H54 (cell line): ENCODE measurements around the gene TFG.

Experiments
- DNase-seq: peaks from one replicate; pipeline ENCODE4 v3.0.0; 2011; ENCODE audit warnings: low spot score, mixed read lengths; ENCODE audit not compliant: insufficient read length
- FAIRE-seq: peaks from 3 replicates; lab custom pipeline; 2011; peaks lifted over from hg19 to GRCh38; lab: Jason Lieb, UNC
- POLR2A ChIP-seq: IDR thresholded peaks from 2 replicates; pipeline ENCODE4 v1.6.1; 2011; ENCODE audit warnings: low read depth, mild to moderate bottlenecking, low read length

Gene TFG

GRCh38 chr3:100754563-100755334 lies 45.5 kb downstream of the TFG start:
- no peak for TF ChIP-seq POLR2A
- no peak for FAIRE-seq
- no peak for DNase-seq

- TF ChIP-seq POLR2A, result no peak
- DNase-seq, result no peak
- no peak for FAIRE-seq
These were observed 47.1 kb downstream of the TFG start for GRCh38 chr3:100756441-100756840.

GRCh38 chr3:100759159-100759558 lies 49.9 kb downstream of the TFG start:
- no peak for TF ChIP-seq POLR2A
- DNase-seq (no peak), FAIRE-seq (no peak)

DNA sequence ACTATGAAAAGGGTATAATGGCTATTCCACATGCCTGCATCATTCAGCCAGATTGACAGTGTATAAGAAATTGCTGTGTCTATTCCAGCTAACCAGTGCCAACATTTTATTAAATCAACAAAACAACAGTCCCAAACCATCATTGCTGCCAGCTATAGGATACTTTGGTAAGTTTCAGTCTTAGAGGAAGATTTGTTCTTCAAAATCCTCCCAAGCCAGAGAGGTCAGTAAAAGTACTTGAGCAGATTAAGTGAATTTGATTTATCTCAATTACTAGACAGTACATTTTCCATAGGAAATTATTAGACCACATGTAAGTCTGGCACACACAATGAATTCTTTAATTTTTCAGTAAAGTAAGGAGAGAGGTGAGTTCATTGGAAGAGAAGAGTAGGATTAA lies 50.7 kb downstream of the TFG start:
- FAIRE-seq (no peak), DNase-seq (no peak)
- TF ChIP-seq POLR2A, result no peak

- DNase-seq (no peak), FAIRE-seq (no peak)
- no peak for TF ChIP-seq POLR2A
These were observed 51.1 kb downstream of the TFG start for GRCh38 chr3:100760377-100760776.

DNA sequence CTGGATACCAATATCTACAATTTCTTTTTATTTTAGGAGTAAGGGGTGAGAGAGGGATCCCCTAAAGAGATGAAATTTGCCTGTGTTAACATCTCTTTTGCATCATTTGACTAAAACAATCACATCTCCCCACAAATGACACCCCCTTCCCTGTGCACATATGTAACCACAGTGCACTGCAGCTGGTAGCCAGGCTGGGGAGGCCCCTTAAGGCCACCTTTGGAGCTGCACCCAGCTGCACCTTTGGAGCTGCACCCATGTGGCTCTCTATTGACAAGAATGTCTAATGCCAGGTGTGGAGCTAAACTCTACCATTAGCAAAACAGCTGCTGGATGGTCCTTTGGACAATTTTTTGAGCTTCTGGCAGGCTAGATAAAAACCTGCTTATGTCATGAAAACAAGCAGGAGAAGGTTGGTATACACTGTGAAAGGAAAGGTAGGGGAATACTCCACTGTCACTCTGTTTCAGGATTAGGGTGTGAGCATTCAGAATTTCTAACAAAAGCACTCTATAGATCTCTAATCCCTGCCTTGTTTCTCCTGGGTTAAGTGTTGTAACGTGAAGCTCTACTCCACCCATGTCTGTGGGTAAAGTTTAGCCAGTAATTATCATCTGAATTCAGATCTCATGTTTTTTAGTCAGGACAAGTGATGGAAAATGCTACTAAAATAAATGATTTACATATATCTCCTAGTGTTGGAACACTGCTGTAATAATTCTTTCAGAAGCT lies 52.1 kb downstream of the TFG start:
- no peak for DNase-seq

GRCh38 chr3:100761951-100762350 lies 52.7 kb downstream of the TFG start:
- TF ChIP-seq POLR2A, result no peak
- no peak for DNase-seq
- FAIRE-seq, result no peak

More for the DNA sequence above, 52.1 kb downstream of the TFG start:
- TF ChIP-seq POLR2A, result no peak
- no peak for FAIRE-seq

- no peak for DNase-seq
- no peak for FAIRE-seq
- no peak for TF ChIP-seq POLR2A
These were observed 56.2 kb downstream of the TFG start for GRCh38 chr3:100765437-100765975.

GRCh38 chr3:100766069-100766468 lies 56.8 kb downstream of the TFG start:
- FAIRE-seq (no peak), DNase-seq (no peak)
- TF ChIP-seq POLR2A, result no peak

GRCh38 chr3:100769693-100770092 lies 60.4 kb downstream of the TFG start:
- no peak for TF ChIP-seq POLR2A
- no peak for DNase-seq
- no peak for FAIRE-seq

DNA sequence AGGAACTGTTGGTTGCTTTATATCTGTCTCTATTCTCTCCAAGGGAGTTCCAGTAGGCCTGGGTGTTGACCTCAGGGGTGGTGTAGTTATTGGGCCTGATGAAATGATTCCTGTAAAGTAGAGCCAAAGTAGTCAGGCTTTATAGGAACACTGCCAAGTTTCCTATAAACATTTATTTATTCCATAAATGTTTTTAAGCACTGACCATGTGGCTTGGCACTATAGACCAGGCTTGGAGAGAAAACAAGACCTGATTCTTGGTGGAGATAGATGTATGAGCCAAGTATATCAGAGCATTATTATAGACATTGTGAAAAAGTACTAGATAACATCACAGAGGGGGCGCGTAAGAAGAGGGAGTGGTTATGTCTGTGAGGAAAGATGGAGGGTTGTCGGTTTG lies 65.9 kb downstream of the TFG start:
- DNase-seq, result no peak
- TF ChIP-seq POLR2A, result no peak
- no peak for FAIRE-seq

DNA sequence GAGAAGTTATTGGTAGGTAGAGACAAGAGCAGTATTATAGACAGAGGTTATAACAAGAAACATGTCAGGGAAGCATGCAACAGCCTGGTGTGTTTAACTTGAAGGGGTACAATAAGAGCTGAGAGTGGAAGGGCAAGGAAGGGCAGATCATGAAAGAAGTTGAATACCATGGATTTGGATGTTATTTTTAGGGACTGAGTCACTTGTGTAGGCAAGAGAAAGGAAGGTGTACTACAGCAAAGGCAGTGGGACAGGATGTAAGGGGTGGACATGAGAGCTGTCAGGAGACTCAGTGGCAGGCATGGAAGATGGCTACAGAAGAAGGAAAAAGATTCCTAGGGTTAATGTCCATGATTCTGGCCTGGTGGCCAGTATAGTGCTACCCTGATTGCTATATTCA lies 66.4 kb downstream of the TFG start:
- DNase-seq, result no peak
- peak; percentile 27 for FAIRE-seq
- no peak for TF ChIP-seq POLR2A

GRCh38 chr3:100776097-100776729 lies 66.9 kb downstream of the TFG start:
- TF ChIP-seq POLR2A, result no peak
- FAIRE-seq (no peak), DNase-seq (no peak)

- FAIRE-seq (no peak), DNase-seq (no peak)
- no peak for TF ChIP-seq POLR2A
These were observed 67.5 kb downstream of the TFG start for GRCh38 chr3:100776746-100777145.

- FAIRE-seq (peak; percentile 62), DNase-seq (no peak)
- no peak for TF ChIP-seq POLR2A
These were observed 68.0 kb downstream of the TFG start for GRCh38 chr3:100777271-100777670.
